HEK293T (cell line): ENCODE data around the gene AP5Z1.

ENCODE experiments used
- ARNT ChIP-seq: fragments of 450-650 bp; IDR thresholded peaks from 2 replicates; pipeline ENCODE4 v1.6.1; 2017; ENCODE audit warnings: mild to moderate bottlenecking
- BHLHE40 ChIP-seq: fragments of 450-650 bp; IDR thresholded peaks from 2 replicates; pipeline ENCODE4 v1.6.1; 2016; ENCODE audit warnings: mild to moderate bottlenecking, moderate library complexity, borderline replicate concordance
- CTBP1 ChIP-seq: fragments of 450-650 bp; IDR thresholded peaks from 2 replicates; pipeline ENCODE4 v1.6.1; 2016; ENCODE audit warnings: borderline replicate concordance
- ELF4 ChIP-seq: fragments of 450-650 bp; IDR thresholded peaks from 2 replicates; pipeline ENCODE4 v1.6.1; 2017; ENCODE audit warnings: antibody characterized with exemption
- FOXK2 ChIP-seq: fragments of 450-650 bp; IDR thresholded peaks from 2 replicates; pipeline ENCODE4 v1.6.1; 2016; ENCODE audit warnings: mild to moderate bottlenecking
- FOXM1 ChIP-seq: fragments of 450-650 bp; IDR thresholded peaks from 2 replicates; pipeline ENCODE4 v1.6.1; 2017; ENCODE audit warnings: mild to moderate bottlenecking, borderline replicate concordance
- HDGF ChIP-seq: fragments of 450-650 bp; IDR thresholded peaks from 2 replicates; pipeline ENCODE4 v1.6.1; 2017; ENCODE audit warnings: antibody characterized with exemption, borderline replicate concordance
- L3MBTL2 ChIP-seq: fragments of 450-650 bp; conservative IDR thresholded peaks from 2 replicates; pipeline ENCODE4 v1.6.1; 2016; ENCODE audit warnings: mild to moderate bottlenecking
- LEF1 ChIP-seq: fragments of 450-650 bp; IDR thresholded peaks from 2 replicates; pipeline ENCODE4 v1.6.1; 2017; ENCODE audit warnings: mild to moderate bottlenecking, borderline replicate concordance
- NFRKB ChIP-seq: fragments of 450-650 bp; IDR thresholded peaks from 2 replicates; pipeline ENCODE4 v1.6.1; 2016; ENCODE audit warnings: mild to moderate bottlenecking, moderate library complexity
- PKNOX1 ChIP-seq: fragments of 450-650 bp; IDR thresholded peaks from 2 replicates; pipeline ENCODE4 v1.6.1; 2016
- SP1 ChIP-seq: fragments of 450-650 bp; IDR thresholded peaks from 2 replicates; pipeline ENCODE4 v1.6.1; 2017
- SUZ12 ChIP-seq: fragments of 450-650 bp; IDR thresholded peaks from 2 replicates; pipeline ENCODE4 v1.6.1; 2016; ENCODE audit warnings: mild to moderate bottlenecking

- TF ChIP-seq BHLHE40 (no peak), NFRKB (no peak), HDGF (no peak), SP1 (no peak), ELF4 (no peak), SUZ12 (no peak), LEF1 (no peak), FOXM1 (no peak), FOXK2 (no peak), CTBP1 (no peak), L3MBTL2 (no peak), PKNOX1 (no peak), ARNT (no peak)
Observed at GRCh38 chr7:4796453-4796852, 21.0 kb downstream of the AP5Z1 start.
